Endothelial cell of umbilical vein (primary cell): Measurements from ENCODE around the gene UVSSA.

ENCODE experiments used
- CTCF ChIP-seq, 2 donors: IDR thresholded peaks; 1 replicate in 1 of 2; 2 replicates in 1 of 2; pipeline ENCODE4 v1.5.1; 2011; ENCODE audit warnings: low read length in 2 of 2, mild to moderate bottlenecking in 2 of 2, moderate library complexity in 2 of 2, control low read depth in 1 of 2, inconsistent platforms in 1 of 2, low read depth in 1 of 2; ENCODE audit not compliant: insufficient read depth in 1 of 2; ENCODE audit errors: extremely low read depth in 1 of 2
- EZH2 ChIP-seq: IDR thresholded peaks from 2 replicates; pipeline ENCODE4 v1.6.1; 2012; ENCODE audit warnings: borderline replicate concordance, low read depth, mild to moderate bottlenecking, moderate library complexity, low read length, inconsistent platforms; ENCODE audit not compliant: severe bottlenecking
- GATA2 ChIP-seq: IDR thresholded peaks from 2 replicates; pipeline ENCODE4 v1.7.0; 2011; ENCODE audit warnings: low read depth, mild to moderate bottlenecking, moderate library complexity, mixed read lengths, low read length; ENCODE audit not compliant: insufficient read length, insufficient read depth
- JUN ChIP-seq: IDR thresholded peaks from 2 replicates; pipeline ENCODE4 v1.6.1; 2011; ENCODE audit warnings: borderline replicate concordance, low read depth; ENCODE audit not compliant: insufficient read length, insufficient read depth
- MAX ChIP-seq: IDR thresholded peaks from 2 replicates; pipeline ENCODE4 v1.6.1; 2011; ENCODE audit not compliant: insufficient read depth, insufficient read length
- MYC ChIP-seq: IDR thresholded peaks from one replicate; pipeline ENCODE4 v1.6.1; 2011; ENCODE audit warnings: mild to moderate bottlenecking, low read depth, low read length
- POLR2A ChIP-seq: IDR thresholded peaks from 2 replicates; pipeline ENCODE4 v1.6.1; 2012; ENCODE audit warnings: low read depth, mild to moderate bottlenecking, control low read depth, low read length
- POLR2AphosphoS5 ChIP-seq: IDR thresholded peaks from 2 replicates; pipeline ENCODE4 v1.6.1; 2012; ENCODE audit warnings: low read depth, mild to moderate bottlenecking, control low read depth, low read length, moderate library complexity; ENCODE audit not compliant: insufficient read depth

- no peak for TF ChIP-seq CTCF (IDR thresholded peaks at IDR 0.05; ENCODE audit: extremely low read depth in 1 of 2, insufficient read depth in 1 of 2, low read depth in 1 of 2, low read length in 2 of 2)
- TF ChIP-seq POLR2AphosphoS5, result no peak
- no peak for TF ChIP-seq POLR2A
- no peak for TF ChIP-seq MAX
- no peak for TF ChIP-seq EZH2
- no peak for TF ChIP-seq JUN
- no peak for TF ChIP-seq GATA2
- no peak for TF ChIP-seq MYC
Measured at GRCh38 chr4:1371176-1372165, 24.5 kb downstream of the UVSSA start.
